ENCODE data around the gene CCDC13.

CCDC13 gene

DNA sequence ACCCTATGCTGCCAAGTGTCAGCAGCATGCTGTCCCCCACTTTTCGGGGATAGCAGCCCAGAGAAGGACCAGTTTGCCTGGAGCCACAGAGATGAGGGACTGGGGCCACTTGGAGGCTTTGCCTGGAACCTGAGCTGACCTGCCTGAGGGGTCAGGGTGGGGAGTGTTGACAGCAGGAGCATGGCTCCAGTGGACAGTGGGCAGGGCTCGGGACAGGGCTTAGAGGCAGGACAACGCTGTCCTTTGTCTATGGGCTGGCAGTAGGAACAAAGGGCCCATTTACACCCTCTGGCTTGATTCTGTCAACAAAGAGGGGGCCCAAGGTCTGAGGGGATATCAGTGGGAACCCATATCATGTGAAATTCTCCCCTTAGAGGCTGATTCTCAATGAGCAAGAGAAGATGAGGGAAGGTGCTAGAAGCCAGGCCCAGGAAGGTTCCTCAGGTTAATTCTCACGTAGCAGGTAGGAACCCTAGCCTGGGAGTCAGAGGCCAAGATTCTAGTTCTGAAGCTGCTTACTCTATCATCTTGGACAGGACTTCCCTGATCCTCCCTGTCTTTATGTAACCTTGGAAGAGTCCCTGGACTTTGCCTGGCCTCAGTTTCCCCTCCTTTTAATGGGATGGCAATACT is 40.7 kb downstream of the CCDC13 start:
- DNase-seq: no peak

- no peak for DNase-seq
Measured at GRCh38 chr3:42731476-42732195, 41.4 kb downstream of the CCDC13 start.

DNA sequence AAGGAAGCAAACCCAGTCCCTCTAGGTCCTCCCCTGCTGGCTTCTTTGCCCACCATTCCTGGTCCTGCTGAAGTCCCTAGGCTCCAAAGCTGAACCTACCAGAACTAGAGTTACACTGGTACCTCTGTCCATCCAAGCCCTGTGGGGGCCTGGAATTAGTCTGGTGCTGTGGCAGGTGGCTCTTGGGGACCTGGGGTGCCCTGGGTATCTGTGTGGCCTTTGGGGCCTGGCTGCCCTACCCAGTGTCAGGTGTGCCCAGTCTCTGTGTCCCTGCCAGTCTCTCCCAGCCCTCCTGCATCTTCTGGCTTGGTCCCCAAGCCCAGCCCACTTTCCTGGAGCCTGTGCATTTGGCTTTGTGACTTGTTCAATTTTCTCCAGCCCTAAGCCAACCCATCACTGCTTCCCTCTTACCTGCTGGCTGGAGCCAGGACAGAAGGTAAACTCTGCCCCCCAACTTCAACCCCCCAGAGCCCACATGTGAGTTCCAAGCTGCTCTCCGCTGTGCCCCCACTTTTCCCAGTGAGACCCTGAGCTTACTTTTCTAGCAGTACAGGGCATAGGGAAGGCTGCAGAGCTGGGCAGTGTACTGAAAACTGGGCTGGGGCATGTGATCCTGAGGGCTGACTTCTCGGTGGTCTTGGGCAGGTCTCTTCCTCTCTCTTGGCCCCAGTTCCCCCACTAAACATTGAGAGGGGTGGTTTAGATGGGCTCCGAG is 42.2 kb downstream of the CCDC13 start:
- DNase-seq: no peak

DNA sequence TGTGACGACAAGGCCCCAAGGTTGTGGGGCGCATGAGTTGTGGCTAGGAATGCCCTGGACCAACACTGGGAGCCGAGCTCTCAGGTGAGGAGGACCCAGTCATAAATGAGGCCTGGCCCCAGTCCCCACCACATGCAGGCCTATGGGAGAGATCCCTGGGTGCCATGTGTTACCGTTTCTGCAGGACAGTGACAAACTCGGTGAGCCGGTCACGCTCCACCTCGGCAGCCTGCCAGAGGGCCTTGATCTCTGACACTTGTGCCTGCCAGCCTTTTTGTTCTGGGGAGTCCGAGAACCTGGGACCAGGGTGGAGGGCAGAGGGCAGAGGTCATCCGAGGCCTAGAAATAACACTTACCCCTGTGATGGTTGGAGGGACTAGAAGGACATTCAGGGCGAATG is 42.8 kb downstream of the CCDC13 start:
- no peak for DNase-seq

- DNase-seq: no peak
Measured at GRCh38 chr3:42729404-42730145, 43.5 kb downstream of the CCDC13 start.

GRCh38 chr3:42728668-42729364 is 44.2 kb downstream of the CCDC13 start:
- no peak for DNase-seq

DNA sequence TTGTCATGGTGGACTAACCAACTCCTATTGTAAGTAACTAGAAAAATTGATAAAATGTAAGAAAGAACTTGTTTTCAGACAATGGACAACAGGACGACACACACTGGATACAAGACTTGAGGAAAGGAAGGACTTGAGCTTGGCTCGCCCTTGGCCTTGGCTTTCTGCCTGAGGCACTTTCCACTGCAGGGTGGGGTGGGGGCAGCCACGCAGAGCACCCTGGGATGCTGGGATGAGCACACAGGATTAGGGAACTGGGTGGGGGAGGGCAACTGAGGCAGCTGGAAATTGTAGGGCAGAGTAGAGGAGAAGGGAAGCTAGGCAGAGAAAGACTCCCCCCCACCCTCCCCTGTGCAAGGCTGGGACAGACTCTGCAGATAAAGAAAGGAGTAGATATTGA is 45.0 kb downstream of the CCDC13 start:
- no peak for DNase-seq

- DNase-seq: no peak
Measured at GRCh38 chr3:42725454-42725853, 47.6 kb downstream of the CCDC13 start.

- no peak for DNase-seq
Measured at GRCh38 chr3:42723219-42723618, 49.8 kb downstream of the CCDC13 start.
